SK-N-MC (cell line): ENCODE results near the gene CEACAM1.
"Not testable (repeated sequence)": the region's sequence is repeated elsewhere in the genome, so short reads cannot be mapped to it uniquely, and the experiment has no call there.

Experiments used
- DNase-seq: peaks from one replicate; pipeline ENCODE4 v3.0.0-alpha.2; 2011; ENCODE audit warnings: low read depth, low spot score
- H3K27ac ChIP-seq: fragments of 200-600 bp; sonication (generic); 2 replicates; pipeline ENCODE4 v1.5.1; 2016; ENCODE audit warnings: mixed run types
- H3K36me3 ChIP-seq: fragments of 200-600 bp; sonication (generic); 2 replicates; pipeline ENCODE4 v1.6.1; 2017; ENCODE audit warnings: antibody characterized with exemption, low read length, mixed read lengths; ENCODE audit not compliant: insufficient read depth
- H3K4me3 ChIP-seq: fragments of 200-600 bp; sonication (generic); 2 replicates; pipeline ENCODE4 v1.5.1; 2016
- H3K9ac ChIP-seq: fragments of 200-600 bp; sonication (generic); 2 replicates; pipeline ENCODE4 v1.8.0; 2017; ENCODE audit warnings: mixed run types, mixed read lengths; ENCODE audit not compliant: insufficient read length
- H3K9me3 ChIP-seq: fragments of 200-600 bp; sonication (generic); 2 replicates; pipeline ENCODE4 v1.6.1; 2017; ENCODE audit warnings: low read depth, mild to moderate bottlenecking, antibody characterized with exemption, low read length, moderate library complexity, mixed read lengths
- EZH2 ChIP-seq: fragments of 200-600 bp; sonication (generic); IDR thresholded peaks from one replicate; pipeline ENCODE4 v1.6.1; 2017; ENCODE audit warnings: antibody characterized with exemption
- FOXP2 ChIP-seq: optimal IDR thresholded peaks from 2 replicates; pipeline ENCODE3; 2011; ENCODE audit warnings: mild to moderate bottlenecking, moderate library complexity; ENCODE audit not compliant: insufficient read depth; ENCODE audit errors: extremely low read length, control extremely low read depth
- POLR2AphosphoS5 ChIP-seq: IDR thresholded peaks from 2 replicates; pipeline ENCODE4 v1.6.1; 2012; ENCODE audit warnings: mild to moderate bottlenecking, low read depth, low read length, borderline replicate concordance

The CEACAM1 gene

GRCh38 chr19:42512130-42512636, 16.1 kb downstream of the CEACAM1 start:
- H3K9ac ChIP-seq, result no peak overlapping the region
- TF ChIP-seq FOXP2, result no peak
- no peak for TF ChIP-seq EZH2
- TF ChIP-seq POLR2AphosphoS5, result no peak
- no peaks in the 10 kb centered on the region for H3K9me3 ChIP-seq
- DNase-seq, result no peak
- H3K4me3 ChIP-seq, result no peak overlapping the region
- H3K36me3 ChIP-seq, result no peaks in the 10 kb centered on the region
- H3K27ac ChIP-seq, result no peak overlapping the region

DNA sequence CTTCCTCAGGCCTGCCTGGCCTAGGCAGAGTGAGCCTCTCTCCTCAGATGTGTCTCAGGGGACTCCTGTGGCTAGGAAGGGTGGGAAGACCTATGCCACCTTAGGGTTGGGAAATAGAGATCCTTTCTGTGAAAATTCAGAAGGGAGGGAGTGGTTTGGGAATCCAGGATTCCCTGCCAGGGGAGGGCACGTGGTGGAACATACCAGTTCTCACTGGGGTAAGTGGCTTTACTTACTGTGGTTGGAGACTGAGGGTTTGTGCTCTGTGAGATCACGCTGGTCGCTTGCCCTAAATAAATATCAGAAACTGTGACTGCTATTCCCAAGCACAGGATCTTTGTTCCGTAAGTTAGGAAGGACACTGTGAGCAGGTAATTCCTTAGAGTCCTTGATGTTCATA, 16.9 kb downstream of the CEACAM1 start:
- Histone ChIP-seq H3K36me3 (no peaks in the 10 kb centered on the region), H3K4me3 (no peak overlapping the region), H3K9ac (no peak overlapping the region), H3K9me3 (no peaks in the 10 kb centered on the region), H3K27ac (no peak overlapping the region)
- no peak for DNase-seq
- TF ChIP-seq EZH2, result no peak
- TF ChIP-seq POLR2AphosphoS5, result no peak
- no peak for TF ChIP-seq FOXP2

- Histone ChIP-seq H3K9me3 (no peaks in the 10 kb centered on the region), H3K9ac (no peak overlapping the region), H3K4me3 (no peak overlapping the region), H3K27ac (no peak overlapping the region), H3K36me3 (no peaks in the 10 kb centered on the region)
- no peak for DNase-seq
- no peak for TF ChIP-seq EZH2
- no peak for TF ChIP-seq POLR2AphosphoS5
- TF ChIP-seq FOXP2, result no peak
Measured at GRCh38 chr19:42508892-42509444, 19.3 kb downstream of the CEACAM1 start.

DNA sequence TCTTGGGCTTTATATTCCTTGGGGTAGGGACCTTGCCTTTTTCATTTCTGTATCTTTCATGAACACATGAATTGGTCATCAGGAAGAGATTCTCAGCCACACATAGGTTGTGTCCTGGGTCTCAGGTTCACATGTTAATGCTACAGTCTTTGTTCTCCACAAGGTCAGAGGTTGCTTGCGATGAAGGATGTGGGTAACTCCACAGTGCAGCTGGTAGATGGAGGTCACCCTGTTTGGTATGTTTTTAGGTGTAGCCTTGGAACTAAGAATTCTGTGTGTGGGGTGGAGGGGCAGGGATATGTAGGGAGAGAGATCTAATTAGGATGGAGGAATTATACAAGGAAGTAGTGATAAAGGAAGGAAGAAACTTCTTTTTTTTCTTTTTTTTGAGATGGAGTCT, 23.2 kb downstream of the CEACAM1 start:
- Histone ChIP-seq H3K4me3 (no peak overlapping the region), H3K36me3 (no peaks in the 10 kb centered on the region), H3K9me3 (no peaks in the 10 kb centered on the region), H3K27ac (no peak overlapping the region), H3K9ac (no peak overlapping the region)
- no peak for DNase-seq
- TF ChIP-seq FOXP2, result no peak
- no peak for TF ChIP-seq EZH2
- TF ChIP-seq POLR2AphosphoS5, result no peak

- Histone ChIP-seq H3K9ac (no peak overlapping the region), H3K27ac (no peak overlapping the region), H3K9me3 (no peaks in the 10 kb centered on the region), H3K4me3 (no peak overlapping the region), H3K36me3 (no peaks in the 10 kb centered on the region)
- DNase-seq, result no peak
- TF ChIP-seq FOXP2 (no peak), POLR2AphosphoS5 (no peak), EZH2 (no peak)
Measured at GRCh38 chr19:42501733-42502132, 26.5 kb downstream of the CEACAM1 start.

GRCh38 chr19:42501243-42501642, 27.0 kb downstream of the CEACAM1 start:
- not testable (repeated sequence) for DNase-seq, H3K4me3 ChIP-seq, H3K27ac ChIP-seq, H3K9ac ChIP-seq, H3K36me3 ChIP-seq, H3K9me3 ChIP-seq

- no peaks in the 10 kb centered on the region for H3K36me3 ChIP-seq
- TF ChIP-seq FOXP2, result no peak
- TF ChIP-seq POLR2AphosphoS5, result no peak
- TF ChIP-seq EZH2, result no peak
- no peaks in the 10 kb centered on the region for H3K9me3 ChIP-seq
- DNase-seq, result no peak
- H3K4me3 ChIP-seq, result no peak overlapping the region
- H3K9ac ChIP-seq, result no peak overlapping the region
- no peak overlapping the region for H3K27ac ChIP-seq
Measured at GRCh38 chr19:42498169-42498757, 30.0 kb downstream of the CEACAM1 start.

- Histone ChIP-seq H3K9me3 (no peaks in the 10 kb centered on the region), H3K36me3 (no peaks in the 10 kb centered on the region), H3K27ac (no peak overlapping the region), H3K9ac (no peak overlapping the region), H3K4me3 (no peak overlapping the region)
- DNase-seq, result no peak
- no peak for TF ChIP-seq EZH2
- no peak for TF ChIP-seq FOXP2
- no peak for TF ChIP-seq POLR2AphosphoS5
Measured at GRCh38 chr19:42497492-42498168, 30.7 kb downstream of the CEACAM1 start.

GRCh38 chr19:42496460-42497133, 31.7 kb downstream of the CEACAM1 start:
- Histone ChIP-seq H3K4me3 (no peak overlapping the region), H3K36me3 (no peaks in the 10 kb centered on the region), H3K9ac (no peak overlapping the region), H3K27ac (no peak overlapping the region), H3K9me3 (no peaks in the 10 kb centered on the region)
- no peak for DNase-seq
- TF ChIP-seq POLR2AphosphoS5, result no peak
- TF ChIP-seq FOXP2, result no peak
- no peak for TF ChIP-seq EZH2
